OCI-LY1 (cell line): ENCODE results near the gene SLC7A14.

Experiments
- H2AFZ ChIP-seq: fragments of 200-600 bp; sonication (generic), shearing (Covaris generic); 2 replicates; pipeline ENCODE4 v1.6.0; 2014; ENCODE audit warnings: antibody characterized with exemption, mild to moderate bottlenecking, low read length
- H3F3A ChIP-seq: fragments of 200-600 bp; sonication (generic), shearing (Covaris generic); 2 replicates; pipeline ENCODE4 v1.6.0; 2014; ENCODE audit warnings: mild to moderate bottlenecking, antibody characterized with exemption, low read length, moderate library complexity; ENCODE audit not compliant: insufficient read depth
- H3K27ac ChIP-seq: fragments of 200-600 bp; sonication (generic); 2 replicates; pipeline ENCODE4 v1.5.1; 2014; ENCODE audit warnings: low read length, mixed run types, mild to moderate bottlenecking, low read depth; ENCODE audit not compliant: poor library complexity, severe bottlenecking
- H3K27me3 ChIP-seq: fragments of 200-600 bp; sonication (generic); 2 replicates; pipeline ENCODE4 v1.6.0; 2014; ENCODE audit warnings: antibody characterized with exemption, mild to moderate bottlenecking, low read length, moderate library complexity; ENCODE audit not compliant: insufficient read depth
- H3K36me3 ChIP-seq: fragments of 200-600 bp; sonication (generic); 2 replicates; pipeline ENCODE4 v1.6.1; 2014; ENCODE audit warnings: mild to moderate bottlenecking, antibody characterized with exemption, low read length, moderate library complexity, mixed read lengths; ENCODE audit not compliant: insufficient read depth
- H3K4me1 ChIP-seq: fragments of 200-600 bp; sonication (generic); 2 replicates; pipeline ENCODE4 v1.5.1; 2014; ENCODE audit warnings: mild to moderate bottlenecking, low read length, moderate library complexity; ENCODE audit not compliant: insufficient read depth, severe bottlenecking
- H3K4me2 ChIP-seq: fragments of 200-600 bp; sonication (generic), shearing (Covaris generic); 2 replicates; pipeline ENCODE4 v1.6.1; 2014; ENCODE audit warnings: low read length
- H3K4me3 ChIP-seq: fragments of 200-600 bp; sonication (generic); 2 replicates; pipeline ENCODE4 v1.5.1; 2014; ENCODE audit warnings: low read length, low read depth, mild to moderate bottlenecking, mixed read lengths; ENCODE audit not compliant: poor library complexity, severe bottlenecking
- H3K79me2 ChIP-seq: fragments of 200-600 bp; shearing (Covaris generic); 2 replicates; pipeline ENCODE4 v1.6.1; 2016; ENCODE audit warnings: mixed run types, low read length, mixed read lengths; ENCODE audit not compliant: insufficient read depth
- H3K9ac ChIP-seq: fragments of 200-600 bp; sonication (generic), shearing (Covaris generic); 2 replicates; pipeline ENCODE4 v1.6.1; 2014; ENCODE audit warnings: mild to moderate bottlenecking, low read length, mixed read lengths
- H3K9me2 ChIP-seq: fragments of 200-600 bp; sonication (generic), shearing (Covaris generic); 2 replicates; pipeline ENCODE4 v1.6.1; 2014; ENCODE audit warnings: low read depth, mild to moderate bottlenecking, low read length, mixed read lengths
- H3K9me3 ChIP-seq: fragments of 200-600 bp; shearing (Covaris generic); 2 replicates; pipeline ENCODE4 v1.6.1; 2014; ENCODE audit warnings: low read length, mixed read lengths
- H4K20me1 ChIP-seq: fragments of 200-600 bp; sonication (generic), shearing (Covaris generic); 2 replicates; pipeline ENCODE4 v1.6.0; 2016; ENCODE audit warnings: mild to moderate bottlenecking, low read length; ENCODE audit not compliant: insufficient read depth
- EZH2 ChIP-seq: fragments of 200-600 bp; sonication (generic), shearing (Covaris generic); IDR thresholded peaks from 2 replicates; pipeline ENCODE4 v1.8.0; 2017; ENCODE audit warnings: borderline replicate concordance, mixed run types, mild to moderate bottlenecking, antibody characterized with exemption, low read length, moderate library complexity, mixed read lengths
- TF ChIP-seq, protein P1 (sequence below): fragments of 200-600 bp; sonication (generic), shearing (Covaris generic); IDR thresholded peaks from 2 replicates; pipeline ENCODE4 v1.5.1; 2017; ENCODE audit warnings: mild to moderate bottlenecking, antibody characterized with exemption, low read length, moderate library complexity, mixed read lengths

Gene SLC7A14

DNA sequence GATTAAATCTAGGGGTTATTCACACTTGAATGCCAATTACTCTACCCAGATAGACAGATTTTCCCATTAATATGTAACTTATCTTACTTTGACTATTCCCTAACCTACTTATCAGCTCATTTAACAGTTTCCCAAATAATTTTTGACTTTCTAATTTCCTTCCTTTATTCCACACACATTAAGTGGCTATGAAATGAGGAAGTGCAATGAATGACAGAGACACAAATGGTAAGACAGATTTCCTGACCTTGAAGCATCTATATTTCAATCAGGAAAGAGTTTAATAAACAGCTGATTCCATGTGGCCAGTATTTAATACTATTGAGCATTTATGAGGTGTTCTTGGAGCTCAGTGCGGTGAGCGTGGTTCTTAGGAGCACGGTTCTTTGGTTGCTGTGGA, 78.8 kb downstream of the SLC7A14 start:
- Histone ChIP-seq H3K79me2 (no peaks in the 10 kb centered on the region), H3K4me2 (no peak overlapping the region), H3K9me3 (no peaks in the 10 kb centered on the region), H4K20me1 (no peaks in the 10 kb centered on the region), H3K4me1 (no peaks in the 10 kb centered on the region), H3K9ac (no peak overlapping the region), H3K4me3 (no peak overlapping the region), H3F3A (no peaks in the 10 kb centered on the region), H3K36me3 (no peaks in the 10 kb centered on the region), H3K27me3 (no peaks in the 10 kb centered on the region), H3K9me2 (no peaks in the 10 kb centered on the region), H3K27ac (no peak overlapping the region), H2AFZ (no peak overlapping the region)
- no peak for TF ChIP-seq EZH2
- TF ChIP-seq, protein P1, sequence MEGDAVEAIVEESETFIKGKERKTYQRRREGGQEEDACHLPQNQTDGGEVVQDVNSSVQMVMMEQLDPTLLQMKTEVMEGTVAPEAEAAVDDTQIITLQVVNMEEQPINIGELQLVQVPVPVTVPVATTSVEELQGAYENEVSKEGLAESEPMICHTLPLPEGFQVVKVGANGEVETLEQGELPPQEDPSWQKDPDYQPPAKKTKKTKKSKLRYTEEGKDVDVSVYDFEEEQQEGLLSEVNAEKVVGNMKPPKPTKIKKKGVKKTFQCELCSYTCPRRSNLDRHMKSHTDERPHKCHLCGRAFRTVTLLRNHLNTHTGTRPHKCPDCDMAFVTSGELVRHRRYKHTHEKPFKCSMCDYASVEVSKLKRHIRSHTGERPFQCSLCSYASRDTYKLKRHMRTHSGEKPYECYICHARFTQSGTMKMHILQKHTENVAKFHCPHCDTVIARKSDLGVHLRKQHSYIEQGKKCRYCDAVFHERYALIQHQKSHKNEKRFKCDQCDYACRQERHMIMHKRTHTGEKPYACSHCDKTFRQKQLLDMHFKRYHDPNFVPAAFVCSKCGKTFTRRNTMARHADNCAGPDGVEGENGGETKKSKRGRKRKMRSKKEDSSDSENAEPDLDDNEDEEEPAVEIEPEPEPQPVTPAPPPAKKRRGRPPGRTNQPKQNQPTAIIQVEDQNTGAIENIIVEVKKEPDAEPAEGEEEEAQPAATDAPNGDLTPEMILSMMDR: no peak

DNA sequence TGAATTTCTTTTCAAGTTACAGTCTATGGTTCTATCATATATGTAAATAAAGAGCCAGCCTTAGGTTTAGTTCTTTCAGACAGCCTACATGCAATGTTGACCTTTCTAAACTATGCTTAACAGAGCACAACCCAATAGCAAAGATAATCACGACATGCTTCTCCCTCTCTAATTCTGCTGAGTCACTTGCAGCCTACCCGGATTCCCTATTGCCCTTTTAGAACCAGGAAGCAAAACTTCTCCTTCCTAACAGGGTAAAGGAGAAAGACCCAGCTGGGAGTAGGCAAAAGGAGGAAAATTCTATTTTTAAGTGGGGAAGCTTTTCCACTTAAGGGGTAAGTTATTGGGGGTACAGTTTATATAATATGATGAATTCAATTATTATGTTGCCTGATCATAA, 79.3 kb downstream of the SLC7A14 start:
- Histone ChIP-seq H3K4me1 (no peaks in the 10 kb centered on the region), H3K4me3 (no peak overlapping the region), H3K9me3 (no peaks in the 10 kb centered on the region), H3K27ac (no peak overlapping the region), H3K9ac (no peak overlapping the region), H3K9me2 (no peaks in the 10 kb centered on the region), H4K20me1 (no peaks in the 10 kb centered on the region), H3F3A (no peaks in the 10 kb centered on the region), H2AFZ (no peak overlapping the region), H3K36me3 (no peaks in the 10 kb centered on the region), H3K4me2 (no peak overlapping the region), H3K79me2 (no peaks in the 10 kb centered on the region), H3K27me3 (no peaks in the 10 kb centered on the region)
- TF ChIP-seq, protein P1: no peak
- TF ChIP-seq EZH2: no peak

DNA sequence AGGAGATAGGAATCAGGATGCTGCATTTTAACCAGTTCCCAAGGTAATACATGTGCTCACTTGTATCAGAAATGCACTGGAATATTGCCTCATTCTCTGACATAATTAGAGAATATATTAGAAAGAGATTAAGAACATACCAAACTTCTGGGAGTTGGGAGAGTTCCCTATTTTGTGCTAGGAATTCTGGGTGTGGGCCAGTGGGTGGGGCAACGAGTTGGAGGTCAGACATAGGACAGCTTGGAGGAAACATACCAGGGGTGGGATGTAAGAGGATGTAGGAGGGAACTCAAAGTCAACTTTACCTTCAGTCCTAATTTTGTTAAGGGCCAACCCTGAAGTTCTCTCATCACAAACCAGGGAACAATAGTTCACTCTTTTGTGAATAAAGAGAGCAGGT, 83.6 kb downstream of the SLC7A14 start:
- Histone ChIP-seq H3K4me2 (no peak overlapping the region), H3K4me3 (no peak overlapping the region), H3K27me3 (no peaks in the 10 kb centered on the region), H3K79me2 (no peaks in the 10 kb centered on the region), H3K9me2 (no peaks in the 10 kb centered on the region), H3K4me1 (no peaks in the 10 kb centered on the region), H4K20me1 (no peaks in the 10 kb centered on the region), H3K27ac (no peak overlapping the region), H2AFZ (no peak overlapping the region), H3K36me3 (no peaks in the 10 kb centered on the region), H3K9ac (no peak overlapping the region), H3K9me3 (no peaks in the 10 kb centered on the region), H3F3A (no peaks in the 10 kb centered on the region)
- no peak for TF ChIP-seq EZH2
- TF ChIP-seq, protein P1: no peak
